Motor neuron (in vitro differentiated cells): ENCODE measurements around the gene ZNF512B. TPM values are rescaled to one million over a fixed set of nuclear protein-coding genes. Genes with fewer than 3 reads are reported as not detected.
"Not testable (repeated sequence)": the region's sequence is repeated elsewhere in the genome, so short reads cannot be mapped to it uniquely, and the experiment has no call there.

ENCODE experiments used
- ATAC-seq, 8 experiments: fragments of 200-7000 bp; cut with Tn5 transposase; replicated peaks in 6 of 8; 2 replicates each; pipeline ENCODE4 v1.8.0; 2021; ENCODE audit warnings: mild to moderate bottlenecking in 8 of 8, moderate library complexity in 8 of 8
- H3K27ac ChIP-seq, 2 donors: fragments of 250-450 bp; sonication (Bioruptor Pico); 2 replicates each; pipeline ENCODE4 v1.9.0; 2021; ENCODE audit warnings: antibody characterized with exemption in 2 of 2, mild to moderate bottlenecking in 2 of 2, moderate library complexity in 1 of 2
- H3K4me1 ChIP-seq, 2 donors: fragments of 250-450 bp; sonication (Bioruptor Pico); replicated peaks in 1 of 2; 2 replicates each; pipeline ENCODE4 v1.6.1; 2021; ENCODE audit warnings: antibody characterized with exemption in 2 of 2, mild to moderate bottlenecking in 2 of 2, moderate library complexity in 1 of 2
- H3K4me3 ChIP-seq, 5 donors: fragments of 250-450 bp; sonication (Bioruptor Pico); 2 replicates each; pipeline ENCODE4 v1.9.0; 2021; ENCODE audit warnings: antibody characterized with exemption in 5 of 5, mild to moderate bottlenecking in 5 of 5, moderate library complexity in 4 of 5
- WGBS, 10 experiments: fragments of 450-650 bp; shearing (Covaris generic); methylation state at CpG; one replicate each; pipeline ENCODE4 v1.0.0; 2022; 5-methylcytosine and 5-hydroxymethylcytosine counted together
- in situ Hi-C, 9 experiments: fragments of 400-800 bp; cut with MboI; loops; one replicate each; pipeline ENCODE4 v1.15.0; 2021; ENCODE audit warnings: low sequenced_read_pairs in 9 of 9, low pct_unique_long_range_greater_than_20kb in 2 of 9; ENCODE audit not compliant: unreplicated experiment in 9 of 9
- total RNA-seq, 8 experiments: library from RNA; unstranded; fragments of 300-600 nt; gene quantifications; 2 replicates each; pipeline versions ENCODE4 v1.2.3 to v1.2.4, GENCODE V29; 2022

The ZNF512B gene
- total RNA-seq, 8 experiments from 2014 or later, result 9.3 to 27.9 (median 16.3) TPM

DNA sequence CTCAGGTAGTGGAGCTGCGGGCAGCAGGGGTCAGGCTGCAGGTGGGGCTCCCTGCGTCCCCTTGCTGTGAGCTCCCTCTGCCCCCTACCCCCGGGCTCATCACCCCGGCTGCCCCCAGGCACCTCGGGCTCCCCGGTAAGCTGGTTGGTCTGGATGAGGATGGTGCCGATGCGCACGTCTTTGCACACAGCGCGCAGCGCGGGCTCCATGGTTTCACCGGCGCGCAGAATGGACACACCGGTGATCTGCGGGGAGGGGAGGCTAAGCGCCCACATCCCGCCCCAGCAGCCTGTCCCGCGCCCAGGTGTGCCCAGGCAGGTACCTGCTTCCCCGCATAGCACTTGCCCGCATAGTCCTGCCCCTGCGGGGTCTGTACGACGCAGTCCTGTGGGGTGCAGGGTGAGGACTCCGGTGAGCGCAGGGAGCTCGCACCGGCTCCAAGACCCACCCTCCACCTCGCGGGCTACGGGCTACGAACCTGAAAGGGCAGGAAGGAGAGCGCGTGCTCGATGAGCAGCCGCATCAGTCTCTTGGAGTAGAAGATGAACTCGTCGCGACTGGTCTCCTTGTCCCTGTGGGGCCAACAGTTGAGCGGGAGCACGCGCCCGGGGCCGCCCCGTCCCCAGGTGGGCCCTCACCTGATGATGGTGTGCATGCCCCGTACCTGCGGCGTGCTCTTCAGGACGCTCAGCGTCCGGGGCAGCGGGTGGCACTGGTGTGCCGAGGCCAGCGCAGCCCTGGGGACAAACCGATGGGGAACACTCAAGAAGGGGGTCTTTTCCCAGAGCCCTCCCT is 29.1 kb downstream of the ZNF512B start:
- in situ Hi-C loops, result no loop called here
- Histone ChIP-seq H3K27ac (no peak overlapping the region), H3K4me1 (peaks cover 4 to 8% of the 10 kb centered on the region in 2 donors), H3K4me3 (no peak overlapping the region)
- WGBS, 10 experiments, result 85 to 100% (median 93%) methylated on average over 1 to 8 of the region's 58 CpGs; no CpG with 5 or more reads in 7 of the 10 experiments
- ATAC-seq, result peak in 3 of 8 experiments; percentile 4 to 8 (median 6)

DNA sequence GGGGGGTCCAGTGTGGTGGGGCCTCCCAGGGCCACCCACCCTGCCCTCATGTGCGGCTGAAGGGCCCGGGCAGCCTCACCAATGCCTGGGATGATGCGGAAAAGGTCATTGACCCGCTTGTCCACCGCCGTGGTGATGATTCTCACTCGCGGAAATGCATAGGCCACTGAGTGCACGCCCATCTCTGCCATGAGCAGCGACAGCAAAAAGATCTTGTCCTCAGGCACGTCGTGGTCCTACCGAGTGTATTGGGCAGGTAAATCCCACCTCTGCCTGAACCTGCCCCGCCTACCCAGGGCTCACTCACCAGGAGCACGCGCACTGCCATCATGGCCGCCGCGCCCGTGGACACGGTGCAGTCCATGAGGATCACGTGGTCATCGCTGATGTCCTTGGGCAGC is 29.7 kb downstream of the ZNF512B start:
- no peak for ATAC-seq
- in situ Hi-C loops, result no loop called here
- Histone ChIP-seq H3K27ac (no peak overlapping the region), H3K4me1 (peaks cover 4 to 8% of the 10 kb centered on the region in 2 donors), H3K4me3 (no peak overlapping the region)
- WGBS, 10 experiments, result 93 to 100% methylated on average over 1 to 3 of the region's 23 CpGs; no CpG with 5 or more reads in 8 of the 10 experiments

DNA sequence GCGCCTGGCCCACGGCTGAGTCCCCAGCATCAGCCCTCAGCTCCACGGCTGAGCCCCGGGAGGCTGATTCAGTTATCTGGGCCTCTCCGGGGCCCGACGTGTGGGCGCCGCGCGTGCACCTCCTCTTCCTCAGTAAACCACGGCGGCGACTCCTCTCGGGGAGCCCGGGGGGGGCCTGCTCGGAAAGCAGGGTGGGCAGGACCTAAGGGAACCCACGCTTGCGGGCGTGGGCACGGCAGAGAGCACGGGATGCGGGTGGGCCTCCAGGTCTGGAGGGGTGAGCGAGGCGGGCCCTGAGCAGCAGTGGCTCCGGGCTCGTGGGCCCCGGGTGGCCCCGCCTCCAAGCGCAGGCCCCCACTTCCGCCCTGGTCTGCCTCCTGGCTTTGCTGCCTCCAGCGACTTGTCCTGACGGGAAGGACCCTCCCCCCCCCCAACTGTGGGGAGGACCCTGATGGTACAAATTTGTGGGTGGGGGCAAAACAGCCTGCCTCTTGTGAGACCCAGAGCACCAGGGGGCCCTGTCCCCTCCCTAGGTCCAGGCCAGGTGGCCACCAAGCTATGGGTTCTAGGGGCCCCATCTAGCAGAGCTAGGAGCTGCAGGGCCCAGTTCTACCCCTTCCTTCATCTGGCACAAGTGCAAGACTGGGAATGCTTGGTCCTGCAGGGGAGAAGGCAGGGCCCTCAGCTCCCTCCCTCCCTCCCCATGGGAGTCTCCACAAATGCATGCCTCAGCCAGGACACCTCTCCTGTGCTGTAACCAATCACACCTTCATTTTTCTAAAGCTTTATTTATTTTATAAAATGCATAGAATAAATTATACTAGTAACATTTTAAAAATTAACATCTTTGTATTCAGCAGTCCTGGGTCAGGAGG is 30.4 kb downstream of the ZNF512B start:
- ATAC-seq, result peak in 2 of 8 experiments; percentile 3 to 18
- Histone ChIP-seq H3K4me1 (peaks cover 4 to 8% of the 10 kb centered on the region in 2 donors), H3K27ac (no peak overlapping the region), H3K4me3 (no peak overlapping the region)
- WGBS, 10 experiments, result 50% methylated on average over 2 of the region's 33 CpGs; no CpG with 5 or more reads in 9 of the 10 experiments
- in situ Hi-C loops, result no loop called here

DNA sequence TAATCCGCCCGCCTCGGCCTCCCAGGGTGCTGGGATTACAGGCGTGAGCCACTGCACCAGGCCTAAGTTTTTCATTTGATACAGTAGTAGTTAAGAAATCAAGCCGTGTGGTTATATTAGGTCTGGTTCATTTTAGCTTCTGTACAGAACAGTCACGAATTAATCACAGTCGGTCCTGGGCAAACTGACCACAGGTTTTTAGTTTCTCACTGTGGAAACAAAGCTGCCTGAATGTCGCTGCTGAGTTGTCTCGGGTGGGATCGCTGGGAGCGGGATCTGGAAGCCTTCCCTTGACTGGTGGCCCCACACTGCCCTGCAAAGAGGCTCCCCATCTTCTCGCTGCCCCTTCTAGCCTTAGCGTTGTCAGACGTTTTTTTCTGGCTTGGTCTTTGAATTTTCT is 32.1 kb downstream of the ZNF512B start:
- Histone ChIP-seq H3K4me3 (no peak overlapping the region), H3K4me1 (peaks cover 4% of the 10 kb centered on the region in 2 donors), H3K27ac (no peak overlapping the region)
- ATAC-seq, result no peak
- in situ Hi-C loops, result no loop called here
- WGBS, 10 experiments, result 64 to 100% (median 93%) methylated on average over 1 to 10 of the region's 14 CpGs; no CpG with 5 or more reads in 4 of the 10 experiments

DNA sequence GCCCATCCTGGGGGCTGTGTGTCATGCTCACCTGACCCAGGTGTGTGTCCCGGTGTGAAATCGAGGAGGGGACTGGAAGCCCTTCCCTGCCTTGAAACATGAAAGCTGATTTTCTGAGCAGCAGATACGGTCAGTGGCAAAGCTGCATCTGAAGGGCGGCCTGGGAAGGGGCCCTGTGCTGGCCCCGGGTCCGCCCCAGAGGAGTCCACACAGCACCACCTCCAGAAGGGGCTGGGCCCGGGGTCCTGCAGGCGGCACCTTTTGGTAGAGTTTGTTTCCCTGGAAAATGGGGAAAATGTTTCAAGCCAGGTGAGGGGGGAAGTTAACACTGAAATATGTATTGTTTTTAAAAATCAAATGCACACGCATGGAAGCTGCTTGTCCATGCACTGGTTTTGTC is 34.3 kb downstream of the ZNF512B start:
- Histone ChIP-seq H3K4me1 (no peaks in the 10 kb centered on the region), H3K4me3 (no peak overlapping the region), H3K27ac (no peak overlapping the region)
- no peak for ATAC-seq
- in situ Hi-C loops, result no loop called here
- 80 to 100% (median 100%) methylated on average over 1 to 2 of the region's 9 CpGs; no CpG with 5 or more reads in 7 of the 10 experiments for WGBS, 10 experiments

DNA sequence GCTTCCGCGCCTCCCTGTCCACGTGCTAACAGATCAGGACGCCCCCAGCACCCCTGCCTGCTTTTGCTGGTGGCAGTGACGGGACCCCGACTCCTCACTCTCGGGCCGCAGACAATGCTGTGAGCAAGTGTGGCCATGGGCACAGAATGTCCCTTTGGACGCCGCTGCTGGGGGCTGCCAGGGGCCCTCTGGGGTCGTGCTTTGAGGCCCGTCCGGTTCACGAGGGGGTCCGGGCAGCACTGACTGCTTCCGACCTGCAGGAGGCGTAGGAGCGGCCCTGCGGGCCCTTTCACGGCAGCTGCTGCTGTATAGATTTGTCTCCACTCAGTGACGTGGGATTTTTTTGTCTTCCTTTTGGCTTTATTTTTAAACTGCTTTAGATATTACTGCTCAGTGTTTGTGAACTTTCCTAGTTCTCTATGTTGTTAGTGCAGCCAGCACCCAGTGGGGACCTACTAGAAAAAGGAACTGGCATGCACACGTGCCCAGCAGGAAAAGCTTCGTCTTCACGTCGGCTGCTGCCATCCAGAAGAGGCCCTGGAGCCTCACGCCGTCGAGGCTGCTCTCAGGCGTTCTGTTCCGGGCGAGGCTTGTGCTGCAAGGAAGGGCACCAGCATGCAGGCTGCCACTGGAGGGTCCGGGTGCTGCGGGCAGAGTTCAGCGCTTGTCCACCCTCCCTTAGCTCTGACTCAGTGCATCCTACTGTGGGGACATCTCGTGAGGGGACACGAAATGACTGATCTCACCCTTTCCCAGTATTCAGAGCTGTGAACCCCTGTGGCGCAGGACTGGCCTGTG is 35.3 kb downstream of the ZNF512B start:
- H3K4me1 ChIP-seq, result no peaks in the 10 kb centered on the region
- H3K27ac ChIP-seq, result no peak overlapping the region
- no peak overlapping the region for H3K4me3 ChIP-seq
- in situ Hi-C loops, result no loop called here
- 75 to 92% (median 81%) methylated on average over 1 to 9 of the region's 37 CpGs; no CpG with 5 or more reads in 4 of the 10 experiments for WGBS, 10 experiments
- ATAC-seq, result peak in 3 of 8 experiments; percentile 13 to 37 (median 22)

DNA sequence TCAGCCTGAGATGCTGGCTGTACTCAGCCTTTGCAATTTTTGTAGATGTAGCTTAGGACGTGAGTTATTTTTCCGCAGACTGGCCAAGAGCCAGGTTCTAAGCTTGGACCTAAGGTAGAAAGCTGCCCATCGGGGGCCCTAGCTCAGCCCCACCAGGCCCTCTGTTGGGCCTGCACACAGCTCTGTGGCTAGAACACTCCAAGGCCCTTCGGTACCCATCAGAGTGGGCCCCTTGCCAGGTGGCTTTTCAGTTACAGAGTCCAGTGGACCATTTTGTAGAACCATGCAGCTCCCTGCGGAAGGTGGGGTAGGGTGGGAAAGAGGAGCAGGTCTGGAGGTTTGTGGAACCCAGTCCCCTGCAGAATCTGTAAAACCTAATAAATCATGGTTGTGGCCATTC is 36.1 kb downstream of the ZNF512B start:
- H3K27ac ChIP-seq, result no peak overlapping the region
- in situ Hi-C loops, result no loop called here
- WGBS, 10 experiments, result 70 to 100% (median 94%) methylated on average over 1 to 4 of the region's 5 CpGs; no CpG with 5 or more reads in 5 of the 10 experiments

DNA sequence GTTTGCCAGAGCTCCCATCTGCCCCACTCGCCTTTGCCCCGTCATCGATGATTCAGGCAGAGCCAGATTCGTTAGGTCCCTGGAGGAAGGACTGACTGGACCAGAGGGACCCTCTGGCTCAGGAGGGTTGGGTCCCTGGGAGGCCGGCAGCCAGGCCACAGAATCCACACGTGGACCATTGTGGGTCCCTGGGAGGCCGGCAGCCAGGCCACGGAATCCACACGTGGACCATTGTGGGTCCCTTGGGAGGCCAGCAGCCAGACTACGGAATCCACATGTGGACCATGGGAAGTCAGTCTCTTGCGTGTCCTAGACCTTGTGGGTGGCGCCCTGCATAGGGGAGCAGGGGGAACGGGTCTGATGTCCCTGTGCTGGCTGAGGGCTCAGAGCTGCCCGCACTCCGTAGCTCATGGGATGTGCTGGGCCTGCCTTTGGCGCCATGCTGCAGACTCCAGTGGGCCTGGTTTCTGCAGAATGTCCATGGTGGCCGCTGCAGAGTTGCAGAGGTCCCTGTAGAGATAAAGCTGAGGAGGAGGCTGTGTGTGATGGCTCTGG is 37.0 kb downstream of the ZNF512B start:
- Histone ChIP-seq H3K27ac (no peak overlapping the region), H3K4me1 (no peaks in the 10 kb centered on the region), H3K4me3 (no peak overlapping the region)
- in situ Hi-C loops, result no loop called here
- peak in 2 of 8 experiments; percentile 10 to 15 for ATAC-seq
- 93 to 100% (median 99%) methylated on average over 1 to 12 of the region's 17 CpGs; no CpG with 5 or more reads in 6 of the 10 experiments for WGBS, 10 experiments

More for the DNA sequence above, 36.1 kb downstream of the ZNF512B start:
- Histone ChIP-seq H3K4me1 (no peaks in the 10 kb centered on the region), H3K4me3 (no peak overlapping the region)
- ATAC-seq, result no peak

DNA sequence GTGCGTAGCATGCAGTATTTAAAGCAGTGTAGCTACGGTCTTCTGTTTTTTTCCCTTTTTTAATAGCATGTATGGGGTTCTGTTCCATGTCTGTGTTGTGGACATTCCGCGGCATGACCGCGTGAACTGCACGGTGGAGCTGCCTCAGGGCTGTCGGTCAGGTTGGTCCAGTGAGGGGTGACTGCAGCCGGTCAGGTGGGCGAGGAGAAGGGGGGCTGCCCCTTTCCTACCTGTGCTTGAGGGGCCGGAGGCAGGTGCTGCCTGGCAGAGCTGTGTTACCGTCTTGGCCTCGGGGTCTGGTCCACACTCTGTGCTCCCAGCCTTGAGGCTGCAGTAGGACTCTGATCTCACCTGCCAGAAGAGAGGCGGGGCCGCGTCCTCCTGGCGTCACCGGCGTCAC is 38.0 kb downstream of the ZNF512B start:
- WGBS, 10 experiments, result 90 to 100% (median 99%) methylated on average over 2 to 9 of the region's 19 CpGs; no CpG with 5 or more reads in 4 of the 10 experiments
- Histone ChIP-seq H3K4me3 (no peak overlapping the region), H3K4me1 (no peaks in the 10 kb centered on the region), H3K27ac (no peak overlapping the region)
- no peak for ATAC-seq
- in situ Hi-C loops, result no loop called here

DNA sequence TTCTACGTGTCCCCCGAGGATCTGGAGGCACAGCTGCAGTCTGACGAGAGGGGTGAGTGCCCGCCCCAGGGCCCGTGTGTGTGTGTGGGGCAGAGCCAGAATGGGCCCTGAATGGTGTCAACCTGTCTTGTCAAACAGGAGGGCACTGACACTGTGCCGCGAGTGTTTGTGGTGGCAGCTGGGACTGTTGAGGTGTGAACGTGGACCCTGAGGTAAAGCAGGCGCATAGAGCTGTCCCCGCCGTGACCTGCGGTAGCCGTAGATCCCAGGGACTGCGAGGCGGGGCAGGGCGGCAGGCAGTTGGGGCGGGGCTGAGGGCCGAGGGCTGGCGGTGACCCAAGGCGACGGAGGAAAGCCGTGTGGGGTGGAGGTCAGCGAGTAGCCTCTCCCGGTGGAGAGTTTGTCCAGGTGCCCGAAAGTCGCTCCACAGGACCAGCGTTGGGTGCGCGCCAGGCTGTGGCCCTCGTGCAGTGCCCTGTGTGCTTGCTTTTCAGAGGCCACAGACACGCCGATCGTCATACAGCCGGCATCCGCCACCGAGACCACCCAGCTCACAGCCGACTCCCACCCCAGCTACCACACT is 38.7 kb downstream of the ZNF512B start:
- peak in 1 of 8 experiments; percentile 17 for ATAC-seq
- H3K27ac ChIP-seq, result no peak overlapping the region

DNA sequence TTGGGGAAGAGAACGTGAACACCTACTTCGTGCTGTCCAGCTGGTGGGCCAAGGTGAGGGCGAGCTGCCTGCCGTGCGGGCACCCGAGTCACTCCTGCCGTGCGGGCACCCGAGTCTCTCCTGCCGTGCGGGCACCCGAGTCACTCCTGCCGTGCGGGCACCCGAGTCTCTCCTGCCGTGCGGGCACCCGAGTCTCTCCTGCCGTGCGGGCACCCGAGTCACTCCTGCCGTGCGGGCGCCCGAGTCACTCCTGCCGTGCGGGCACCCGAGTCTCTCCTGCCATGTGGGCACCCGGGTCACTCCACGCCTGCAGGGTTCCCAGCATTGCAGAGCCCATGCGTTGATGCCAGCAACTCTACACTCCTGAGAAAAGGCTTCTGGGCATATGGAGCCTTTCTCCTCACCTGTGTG is 40.3 kb downstream of the ZNF512B start:
- H3K27ac ChIP-seq, in situ Hi-C loops, ATAC-seq, H3K4me3 ChIP-seq, H3K4me1 ChIP-seq: not testable (repeated sequence)
- 98 to 100% (median 100%) methylated on average over 1 to 8 of the region's 31 CpGs; no CpG with 5 or more reads in 6 of the 10 experiments for WGBS, 10 experiments

More for the DNA sequence above, 38.7 kb downstream of the ZNF512B start:
- H3K4me3 ChIP-seq, result no peak overlapping the region
- in situ Hi-C loops, result no loop called here
- no peaks in the 10 kb centered on the region for H3K4me1 ChIP-seq
- WGBS, 10 experiments, result 80% methylated on average over 1 of the region's 37 CpGs; no CpG with 5 or more reads in 9 of the 10 experiments

DNA sequence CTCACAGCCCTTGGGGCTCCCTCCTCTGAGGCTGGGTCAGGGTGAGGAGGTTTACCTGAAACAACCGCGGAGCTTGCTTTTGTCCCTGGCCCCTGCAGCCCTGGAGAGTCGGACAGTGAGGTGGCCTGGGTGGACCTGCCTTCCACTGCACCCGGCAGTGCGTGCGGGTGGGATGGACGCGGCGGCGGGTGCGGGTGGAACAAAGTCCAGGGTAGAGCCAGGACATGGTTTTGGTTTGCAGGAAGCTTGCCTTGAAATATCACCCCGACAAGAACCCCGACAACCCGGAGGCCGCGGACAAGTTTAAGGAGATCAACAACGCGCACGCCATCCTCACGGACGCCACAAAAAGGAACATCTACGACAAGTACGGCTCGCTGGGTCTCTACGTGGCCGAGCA is 40.7 kb downstream of the ZNF512B start:
- no peak for ATAC-seq
- Histone ChIP-seq H3K4me1 (no peaks in the 10 kb centered on the region), H3K4me3 (no peak overlapping the region), H3K27ac (no peak overlapping the region)
- WGBS, 10 experiments, result 95 to 100% methylated on average over 1 to 12 of the region's 26 CpGs; no CpG with 5 or more reads in 8 of the 10 experiments
- in situ Hi-C loops, result no loop called here
